RKO (cell line): ENCODE results near the gene PMVK.

Experiments
- DNase-seq: peaks from one replicate; pipeline ENCODE4 v3.0.0-alpha.2; 2016; ENCODE audit warnings: low spot score

Gene PMVK

GRCh38 chr1:154878371-154879037 is 58.0 kb downstream of the PMVK start:
- DNase-seq: peak; percentile 71

- DNase-seq: no peak
Observed at GRCh38 chr1:154877370-154877974, 59.0 kb downstream of the PMVK start.

- DNase-seq: no peak
Observed at GRCh38 chr1:154876842-154877369, 59.6 kb downstream of the PMVK start.
